Astrocyte (in vitro differentiated cells and primary cell): ENCODE measurements around the gene HYDIN.
"Not testable (repeated sequence)": the region's sequence is repeated elsewhere in the genome, so short reads cannot be mapped to it uniquely, and the experiment has no call there.

Experiments
- EZH2 ChIP-seq: IDR thresholded peaks from 2 replicates; pipeline ENCODE4 v1.6.1; 2012; ENCODE audit warnings: mild to moderate bottlenecking, low read length, inconsistent platforms; ENCODE audit not compliant: insufficient read depth
- TF ChIP-seq, protein P1 (sequence below): IDR thresholded peaks from 2 replicates; pipeline ENCODE4 v1.5.1; 2011; ENCODE audit warnings: low read depth, mild to moderate bottlenecking, inconsistent platforms, low read length, moderate library complexity; ENCODE audit not compliant: insufficient read depth

DNA sequence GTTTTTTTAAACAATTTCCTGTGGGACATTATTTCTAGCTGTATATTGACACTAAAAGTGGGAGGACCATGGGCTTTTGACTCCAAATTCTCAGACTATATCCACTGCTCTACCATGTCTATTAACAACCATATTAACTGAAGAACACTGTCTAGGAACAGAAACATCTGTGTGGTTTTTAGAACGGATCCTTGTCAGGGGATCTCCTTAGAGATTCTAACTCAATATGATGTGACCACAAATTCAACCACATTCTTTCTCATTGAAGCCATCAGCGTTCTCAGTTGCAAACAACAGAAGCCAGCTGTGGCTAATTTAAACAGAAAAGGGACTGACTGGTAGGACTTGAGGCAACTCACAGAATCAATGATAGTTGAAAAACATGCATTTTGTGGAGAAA lies 73.2 kb downstream of the HYDIN start:
- TF ChIP-seq, protein P1, sequence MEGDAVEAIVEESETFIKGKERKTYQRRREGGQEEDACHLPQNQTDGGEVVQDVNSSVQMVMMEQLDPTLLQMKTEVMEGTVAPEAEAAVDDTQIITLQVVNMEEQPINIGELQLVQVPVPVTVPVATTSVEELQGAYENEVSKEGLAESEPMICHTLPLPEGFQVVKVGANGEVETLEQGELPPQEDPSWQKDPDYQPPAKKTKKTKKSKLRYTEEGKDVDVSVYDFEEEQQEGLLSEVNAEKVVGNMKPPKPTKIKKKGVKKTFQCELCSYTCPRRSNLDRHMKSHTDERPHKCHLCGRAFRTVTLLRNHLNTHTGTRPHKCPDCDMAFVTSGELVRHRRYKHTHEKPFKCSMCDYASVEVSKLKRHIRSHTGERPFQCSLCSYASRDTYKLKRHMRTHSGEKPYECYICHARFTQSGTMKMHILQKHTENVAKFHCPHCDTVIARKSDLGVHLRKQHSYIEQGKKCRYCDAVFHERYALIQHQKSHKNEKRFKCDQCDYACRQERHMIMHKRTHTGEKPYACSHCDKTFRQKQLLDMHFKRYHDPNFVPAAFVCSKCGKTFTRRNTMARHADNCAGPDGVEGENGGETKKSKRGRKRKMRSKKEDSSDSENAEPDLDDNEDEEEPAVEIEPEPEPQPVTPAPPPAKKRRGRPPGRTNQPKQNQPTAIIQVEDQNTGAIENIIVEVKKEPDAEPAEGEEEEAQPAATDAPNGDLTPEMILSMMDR: not testable (repeated sequence)
- not testable (repeated sequence) for TF ChIP-seq EZH2
